SU-DHL-6 (cell line): ENCODE measurements around the gene DRC7.
"Not testable (repeated sequence)": the region's sequence is repeated elsewhere in the genome, so short reads cannot be mapped to it uniquely, and the experiment has no call there.

Experiments
- H2AFZ ChIP-seq: fragments of 200-600 bp; sonication (generic); 2 replicates; pipeline ENCODE4 v1.6.1; 2014; ENCODE audit warnings: low read depth, mild to moderate bottlenecking, moderate library complexity, mixed read lengths, antibody characterized with exemption, low read length; ENCODE audit not compliant: severe bottlenecking
- H3F3A ChIP-seq: fragments of 200-600 bp; shearing (Covaris generic); 2 replicates; pipeline ENCODE4 v1.6.0; 2016; ENCODE audit warnings: antibody characterized with exemption, mild to moderate bottlenecking; ENCODE audit not compliant: insufficient read depth
- H3K27ac ChIP-seq: fragments of 200-600 bp; sonication (generic); 2 replicates; pipeline ENCODE4 v1.5.1; 2016; ENCODE audit warnings: low read depth, mild to moderate bottlenecking, low read length, moderate library complexity, mixed read lengths
- H3K27me3 ChIP-seq: fragments of 200-600 bp; sonication (generic), shearing (Covaris generic); 2 replicates; pipeline ENCODE4 v1.6.0; 2014; ENCODE audit warnings: mild to moderate bottlenecking, low read length
- H3K36me3 ChIP-seq: fragments of 200-600 bp; sonication (generic); 2 replicates; pipeline ENCODE4 v1.6.1; 2014; ENCODE audit warnings: mild to moderate bottlenecking, low read length, mixed read lengths
- H3K4me2 ChIP-seq: fragments of 300-600, 200-600 bp; shearing (Covaris generic), sonication (generic); 2 replicates; pipeline ENCODE4 v1.6.0; 2014; ENCODE audit warnings: low read length, low read depth, mild to moderate bottlenecking; ENCODE audit not compliant: poor library complexity, severe bottlenecking
- H3K4me3 ChIP-seq: fragments of 200-600 bp; sonication (generic); 2 replicates; pipeline ENCODE4 v1.5.1; 2014; ENCODE audit warnings: antibody characterized with exemption, low read length, mild to moderate bottlenecking, mixed read lengths; ENCODE audit not compliant: insufficient read depth, poor library complexity, severe bottlenecking
- H3K79me2 ChIP-seq: fragments of 200-600 bp; sonication (generic); 2 replicates; pipeline ENCODE4 v1.6.1; 2014; ENCODE audit warnings: mild to moderate bottlenecking, low read length, moderate library complexity; ENCODE audit not compliant: insufficient read depth
- H3K9ac ChIP-seq: fragments of 200-600 bp; sonication (generic); 2 replicates; pipeline ENCODE4 v1.7.0; 2014; ENCODE audit warnings: mild to moderate bottlenecking, low read length
- H3K9me2 ChIP-seq: fragments of 200-600 bp; sonication (generic); replicated peaks from 2 replicates; pipeline ENCODE4 v1.6.1; 2014; ENCODE audit warnings: low read length; ENCODE audit not compliant: insufficient read depth
- H3K9me3 ChIP-seq: fragments of 200-600 bp; sonication (generic); 2 replicates; pipeline ENCODE4 v1.6.1; 2014; ENCODE audit warnings: low read length, mixed read lengths; ENCODE audit not compliant: insufficient read depth
- H4K20me1 ChIP-seq: fragments of 200-600 bp; sonication (generic); 2 replicates; pipeline ENCODE4 v1.6.1; 2014; ENCODE audit warnings: low read depth, mild to moderate bottlenecking, antibody characterized with exemption, low read length, moderate library complexity, mixed read lengths
- EZH2phosphoT487 ChIP-seq: fragments of 200-600 bp; sonication (generic), shearing (Covaris generic); conservative IDR thresholded peaks from 2 replicates; pipeline ENCODE4 v1.6.1; 2018; ENCODE audit warnings: mild to moderate bottlenecking, antibody characterized with exemption, low read length, moderate library complexity, mixed read lengths
- TF ChIP-seq, protein P1 (sequence below): fragments of 200-600 bp; sonication (generic); IDR thresholded peaks from one replicate; pipeline ENCODE4 v1.5.1; 2017; ENCODE audit warnings: antibody characterized with exemption, mild to moderate bottlenecking, low read length, moderate library complexity; ENCODE audit not compliant: insufficient read depth, poor library complexity, severe bottlenecking

DRC7 gene

DNA sequence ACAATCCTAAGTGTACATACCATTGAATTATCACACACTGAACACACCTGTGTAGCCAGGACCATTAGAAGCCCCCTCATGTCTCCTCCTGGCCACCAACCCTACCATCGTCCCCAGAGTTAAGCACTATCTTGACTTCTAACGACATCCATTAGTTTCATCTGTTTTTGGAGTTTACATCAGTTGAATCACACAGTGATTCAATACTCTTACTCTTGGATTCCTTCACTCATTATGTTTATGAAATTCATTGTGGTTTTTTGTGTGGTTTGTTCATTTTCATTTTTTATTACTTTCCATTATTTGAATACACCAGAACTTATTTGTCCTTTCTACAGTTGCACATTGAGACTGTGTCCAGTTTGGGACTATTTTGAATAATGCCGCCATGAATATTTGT is 13.6 kb downstream of the DRC7 start:
- H3K4me2 ChIP-seq = no peak overlapping the region
- TF ChIP-seq, protein P1, sequence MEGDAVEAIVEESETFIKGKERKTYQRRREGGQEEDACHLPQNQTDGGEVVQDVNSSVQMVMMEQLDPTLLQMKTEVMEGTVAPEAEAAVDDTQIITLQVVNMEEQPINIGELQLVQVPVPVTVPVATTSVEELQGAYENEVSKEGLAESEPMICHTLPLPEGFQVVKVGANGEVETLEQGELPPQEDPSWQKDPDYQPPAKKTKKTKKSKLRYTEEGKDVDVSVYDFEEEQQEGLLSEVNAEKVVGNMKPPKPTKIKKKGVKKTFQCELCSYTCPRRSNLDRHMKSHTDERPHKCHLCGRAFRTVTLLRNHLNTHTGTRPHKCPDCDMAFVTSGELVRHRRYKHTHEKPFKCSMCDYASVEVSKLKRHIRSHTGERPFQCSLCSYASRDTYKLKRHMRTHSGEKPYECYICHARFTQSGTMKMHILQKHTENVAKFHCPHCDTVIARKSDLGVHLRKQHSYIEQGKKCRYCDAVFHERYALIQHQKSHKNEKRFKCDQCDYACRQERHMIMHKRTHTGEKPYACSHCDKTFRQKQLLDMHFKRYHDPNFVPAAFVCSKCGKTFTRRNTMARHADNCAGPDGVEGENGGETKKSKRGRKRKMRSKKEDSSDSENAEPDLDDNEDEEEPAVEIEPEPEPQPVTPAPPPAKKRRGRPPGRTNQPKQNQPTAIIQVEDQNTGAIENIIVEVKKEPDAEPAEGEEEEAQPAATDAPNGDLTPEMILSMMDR = no peak
- TF ChIP-seq EZH2phosphoT487 = no peak
- H3K79me2 ChIP-seq = no peaks in the 10 kb centered on the region
- H3F3A ChIP-seq = no peaks in the 10 kb centered on the region
- no peak overlapping the region for H3K4me3 ChIP-seq
- no peaks in the 10 kb centered on the region for H3K36me3 ChIP-seq
- H3K27ac ChIP-seq = no peak overlapping the region
- H2AFZ ChIP-seq = no peak overlapping the region
- H4K20me1 ChIP-seq = no peaks in the 10 kb centered on the region
- no peaks in the 10 kb centered on the region for H3K9me3 ChIP-seq
- no peak overlapping the region for H3K9ac ChIP-seq
- H3K27me3 ChIP-seq = no peaks in the 10 kb centered on the region
- no peaks in the 10 kb centered on the region for H3K9me2 ChIP-seq

DNA sequence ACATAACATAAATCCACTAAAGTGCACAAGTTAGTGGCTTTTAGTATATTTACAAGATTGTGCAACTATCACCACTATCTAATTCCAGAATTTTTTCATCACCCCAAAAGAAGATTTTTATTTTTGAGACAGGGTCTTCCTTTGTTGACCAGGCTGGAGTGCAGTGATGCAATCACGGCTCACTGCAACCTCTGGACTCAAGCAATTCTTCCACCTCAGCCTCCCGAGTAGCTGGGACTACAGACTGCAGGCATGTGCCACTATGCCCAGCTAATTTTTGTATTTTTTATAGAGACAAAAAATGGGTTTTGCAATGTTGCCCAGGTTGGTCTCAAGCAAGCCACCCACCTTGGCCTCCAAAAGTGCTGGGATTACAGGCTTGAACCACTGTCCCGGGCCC is 15.1 kb downstream of the DRC7 start:
- Histone ChIP-seq H3K4me3 (no peak overlapping the region), H2AFZ (no peak overlapping the region), H3K27ac (no peak overlapping the region), H3F3A (no peaks in the 10 kb centered on the region), H3K4me2 (no peak overlapping the region), H3K9me3 (no peaks in the 10 kb centered on the region), H3K79me2 (no peaks in the 10 kb centered on the region), H3K36me3 (no peaks in the 10 kb centered on the region), H3K9me2 (no peaks in the 10 kb centered on the region), H3K27me3 (no peaks in the 10 kb centered on the region), H4K20me1 (no peaks in the 10 kb centered on the region), H3K9ac (no peak overlapping the region)
- TF ChIP-seq, protein P1 = no peak
- no peak for TF ChIP-seq EZH2phosphoT487

DNA sequence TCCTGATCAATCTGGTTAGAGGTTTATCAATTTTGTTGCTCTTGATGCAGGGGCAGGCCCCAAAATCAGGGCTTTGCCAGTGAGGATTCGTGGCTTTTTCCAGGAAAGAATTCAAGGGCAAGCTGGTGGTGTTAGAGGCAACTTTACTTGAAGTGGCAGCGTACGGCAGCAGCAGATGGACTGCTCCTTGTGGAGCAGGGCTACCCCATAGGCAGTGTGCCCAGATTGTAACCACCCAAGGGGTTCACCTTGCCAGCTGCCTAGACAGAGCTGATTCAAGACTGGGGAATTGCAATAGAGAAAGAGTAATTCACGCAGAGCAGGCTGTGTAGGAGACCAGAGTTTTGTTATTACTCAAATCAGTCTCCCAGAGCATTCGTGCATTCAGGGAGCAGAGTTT is 16.7 kb downstream of the DRC7 start:
- no peaks in the 10 kb centered on the region for H4K20me1 ChIP-seq
- no peak overlapping the region for H3K27ac ChIP-seq
- no peak overlapping the region for H3K4me2 ChIP-seq
- H3K79me2 ChIP-seq = no peaks in the 10 kb centered on the region
- no peak overlapping the region for H2AFZ ChIP-seq
- no peaks in the 10 kb centered on the region for H3K36me3 ChIP-seq
- no peaks in the 10 kb centered on the region for H3K9me3 ChIP-seq
- no peaks in the 10 kb centered on the region for H3F3A ChIP-seq
- H3K4me3 ChIP-seq = no peak overlapping the region
- no peaks in the 10 kb centered on the region for H3K27me3 ChIP-seq
- H3K9me2 ChIP-seq = no peaks in the 10 kb centered on the region
- TF ChIP-seq, protein P1 = no peak
- TF ChIP-seq EZH2phosphoT487 = no peak
- H3K9ac ChIP-seq = no peak overlapping the region

GRCh38 chr16:57711993-57712392 is 17.4 kb downstream of the DRC7 start:
- Histone ChIP-seq H3K4me2 (no peak overlapping the region), H3K27ac (no peak overlapping the region), H3F3A (no peaks in the 10 kb centered on the region), H3K9me3 (no peaks in the 10 kb centered on the region), H3K4me3 (no peak overlapping the region), H3K27me3 (no peaks in the 10 kb centered on the region), H3K79me2 (no peaks in the 10 kb centered on the region), H4K20me1 (no peaks in the 10 kb centered on the region), H3K9me2 (no peaks in the 10 kb centered on the region), H3K36me3 (no peaks in the 10 kb centered on the region), H3K9ac (no peak overlapping the region), H2AFZ (no peak overlapping the region)
- no peak for TF ChIP-seq EZH2phosphoT487
- TF ChIP-seq, protein P1 = no peak

- H3K9ac ChIP-seq, H3F3A ChIP-seq, H3K4me2 ChIP-seq, H3K9me3 ChIP-seq, H3K27ac ChIP-seq, H3K4me3 ChIP-seq, H4K20me1 ChIP-seq, H3K9me2 ChIP-seq, H2AFZ ChIP-seq, H3K79me2 ChIP-seq, H3K27me3 ChIP-seq, H3K36me3 ChIP-seq: not testable (repeated sequence)
These were observed 18.0 kb downstream of the DRC7 start for GRCh38 chr16:57712569-57712968.
